Mesenteric fat pad (tissue), 1 donor: ENCODE data around the gene PIKFYVE. TPM values are rescaled to one million over a fixed set of nuclear protein-coding genes. Genes with fewer than 3 reads are reported as not detected.
"Not testable (repeated sequence)": the region's sequence is repeated elsewhere in the genome, so short reads cannot be mapped to it uniquely, and the experiment has no call there.

Source experiments
- DNase-seq: peaks from one replicate; pipeline ENCODE4 v3.0.0-alpha.2; 2020; ENCODE audit warnings: low spot score
- total RNA-seq: library from RNA; stranded (reverse); fragmentation: NEBNext Ultra II Directional; extraction: Animal tissue kit (Norgen Biotek cat#: 25700); gene quantifications from one replicate; pipeline ENCODE4 v1.2.1, GENCODE V29; 2021
- donor health status: DM: yes; HTN: yes; CAD: no.

The PIKFYVE gene
- total RNA-seq, 1 donor from 2014 or later, result 29.6 TPM

DNA sequence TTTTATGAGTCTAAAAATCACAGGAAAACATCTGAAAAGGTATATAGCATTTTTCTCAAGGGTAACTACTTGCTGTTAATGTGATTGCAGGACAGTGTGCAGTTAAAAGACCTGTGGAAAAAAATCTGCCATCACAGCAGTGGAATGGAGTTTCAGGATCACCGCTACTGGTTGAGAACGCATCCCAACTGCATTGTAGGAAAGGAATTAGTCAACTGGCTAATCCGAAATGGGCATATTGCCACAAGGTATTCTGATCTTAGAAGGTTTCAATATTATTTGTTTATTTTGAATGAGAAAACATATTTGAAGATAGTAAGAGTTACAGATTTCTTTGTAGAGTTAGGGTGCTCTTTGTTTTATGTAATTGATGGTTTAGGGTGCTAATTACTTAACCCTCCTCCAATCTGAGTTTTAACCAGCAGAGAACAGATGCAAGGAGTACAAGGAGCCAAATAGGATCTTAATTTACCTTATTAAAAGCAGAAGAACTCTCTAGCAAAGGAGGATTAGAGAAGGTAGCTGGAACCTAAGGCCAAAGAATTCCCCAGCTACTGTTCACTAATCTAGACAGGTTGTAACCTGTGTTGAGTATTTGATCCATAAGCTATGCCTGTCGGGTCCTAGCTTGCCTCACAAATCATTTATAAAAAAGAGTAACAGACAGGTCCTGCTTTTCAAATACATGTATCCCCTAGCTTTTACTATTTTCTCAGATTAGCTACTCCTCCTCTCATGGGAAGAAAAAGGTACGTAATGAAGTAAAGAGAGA lies 35.0 kb downstream of the PIKFYVE start:
- DNase-seq, result no peak

DNA sequence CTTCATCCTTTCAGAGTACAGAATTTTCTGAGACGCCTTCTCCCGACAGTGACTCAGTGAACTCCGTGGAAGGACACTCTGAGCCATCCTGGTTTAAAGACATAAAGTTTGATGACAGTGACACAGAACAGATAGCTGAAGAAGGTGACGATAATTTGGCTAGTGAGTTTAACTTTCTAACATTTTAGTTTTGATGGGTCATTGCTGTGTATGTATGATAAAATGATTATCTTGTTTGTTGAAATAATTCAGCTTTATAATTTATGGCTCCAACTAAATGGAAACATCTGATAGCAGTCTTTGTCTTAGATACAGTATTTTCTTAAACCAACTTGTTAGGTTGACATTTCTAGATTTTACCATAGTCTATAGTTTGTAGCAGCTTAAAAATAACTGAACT lies 38.1 kb downstream of the PIKFYVE start:
- DNase-seq, result no peak

DNA sequence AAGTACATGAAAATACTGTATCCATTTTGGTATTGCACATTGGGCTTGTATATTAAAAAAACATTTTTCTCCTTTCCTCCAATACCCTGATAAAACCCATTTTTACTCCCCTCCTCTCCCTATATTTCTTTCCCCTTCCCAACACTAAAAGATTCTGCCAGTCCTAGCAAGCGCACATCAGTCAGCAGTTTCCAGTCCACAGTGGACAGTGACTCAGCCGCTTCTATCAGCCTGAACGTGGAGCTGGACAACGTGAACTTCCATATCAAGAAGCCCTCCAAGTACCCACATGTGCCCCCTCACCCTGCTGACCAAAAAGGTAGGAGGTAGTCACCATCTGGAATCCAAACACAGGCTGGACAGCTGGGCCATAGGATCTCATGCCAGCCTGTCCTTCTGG lies 38.6 kb downstream of the PIKFYVE start:
- DNase-seq, result no peak

DNA sequence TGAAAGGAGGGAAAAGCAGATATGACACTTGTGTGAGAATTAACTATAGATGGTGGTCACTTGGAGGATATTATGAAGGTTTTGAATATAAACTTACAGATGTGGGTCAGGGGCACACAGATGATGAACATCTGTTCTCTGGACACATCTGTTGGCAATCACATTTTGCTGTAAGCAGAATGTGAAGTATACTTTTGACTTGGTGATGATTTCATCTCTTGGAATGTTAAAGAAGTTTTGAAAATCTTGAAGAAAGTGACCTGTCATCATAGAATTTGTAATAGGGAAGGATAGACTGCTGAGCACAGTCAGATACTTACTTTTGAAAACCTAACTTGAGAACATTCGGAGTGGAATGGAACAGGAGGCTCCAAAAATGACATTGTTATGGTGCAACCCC lies 40.2 kb downstream of the PIKFYVE start:
- DNase-seq, result no peak

DNA sequence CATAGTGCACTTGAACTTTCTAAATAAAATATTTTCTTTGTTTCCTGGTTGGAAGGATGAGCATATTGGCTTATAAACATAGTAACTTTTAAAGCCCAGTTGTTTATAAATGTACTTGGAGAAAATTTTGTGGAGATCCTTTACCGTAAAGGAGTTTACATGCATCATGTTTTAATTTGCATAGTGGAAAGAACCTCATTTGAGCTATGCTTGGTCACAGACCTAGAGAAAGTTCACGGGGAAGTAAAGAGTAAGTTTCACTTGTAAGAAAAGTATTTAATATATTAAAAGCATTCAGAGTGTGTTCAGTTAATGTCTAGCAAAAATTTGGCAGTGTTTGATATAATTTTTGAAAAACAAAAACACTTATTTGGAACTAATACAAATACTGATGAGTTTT lies 45.3 kb downstream of the PIKFYVE start:
- DNase-seq, result no peak

DNA sequence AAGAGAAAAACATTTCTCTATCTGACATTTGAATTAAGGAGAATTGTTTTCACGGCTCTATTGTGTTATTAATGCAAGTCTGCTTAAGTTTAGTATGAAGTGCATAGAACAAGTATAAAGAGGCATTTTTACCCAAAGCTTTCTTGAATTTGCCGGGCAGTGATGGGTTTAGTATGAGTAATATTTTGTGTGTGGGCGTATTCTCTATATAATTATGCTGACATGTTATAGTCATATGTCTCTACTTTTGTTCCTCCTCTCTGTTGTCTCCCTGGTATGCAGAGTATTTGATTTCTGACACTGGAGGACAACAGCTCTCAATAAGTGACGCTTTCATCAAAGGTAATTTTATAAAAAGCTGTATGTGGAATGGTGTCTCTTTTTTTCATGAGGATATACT lies 45.9 kb downstream of the PIKFYVE start:
- DNase-seq, result no peak

DNA sequence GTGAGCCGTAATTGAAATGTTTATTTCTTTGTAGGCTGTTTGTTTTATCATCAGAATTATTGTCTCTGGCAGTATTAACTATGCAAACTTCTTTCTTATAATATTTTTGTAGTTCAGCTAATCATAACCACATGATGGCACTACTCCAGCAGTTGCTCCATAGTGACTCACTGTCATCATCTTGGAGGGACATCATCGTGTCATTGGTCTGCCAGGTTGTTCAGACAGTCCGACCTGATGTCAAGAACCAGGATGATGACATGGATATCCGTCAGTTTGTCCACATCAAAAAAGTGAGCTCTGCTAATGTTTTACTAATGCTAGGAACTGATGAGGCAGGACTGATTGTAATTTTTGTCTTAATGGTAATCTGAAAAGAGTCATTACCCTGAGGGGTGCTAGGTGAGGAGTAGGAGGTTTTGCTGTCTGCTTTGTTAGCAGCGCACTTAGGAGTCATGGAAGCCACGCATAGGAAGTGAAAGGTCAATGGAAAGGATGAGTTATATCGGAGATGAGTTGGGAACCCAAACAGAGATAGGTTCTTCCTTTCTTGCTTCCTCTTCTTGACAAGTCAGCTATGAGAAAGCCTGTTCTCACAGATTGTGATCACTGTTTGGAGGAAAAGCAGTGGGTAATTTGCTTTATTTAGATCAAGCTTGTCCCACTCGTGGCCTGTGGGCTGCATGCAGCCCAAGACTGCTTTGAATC lies 49.2 kb downstream of the PIKFYVE start:
- DNase-seq, result no peak

DNA sequence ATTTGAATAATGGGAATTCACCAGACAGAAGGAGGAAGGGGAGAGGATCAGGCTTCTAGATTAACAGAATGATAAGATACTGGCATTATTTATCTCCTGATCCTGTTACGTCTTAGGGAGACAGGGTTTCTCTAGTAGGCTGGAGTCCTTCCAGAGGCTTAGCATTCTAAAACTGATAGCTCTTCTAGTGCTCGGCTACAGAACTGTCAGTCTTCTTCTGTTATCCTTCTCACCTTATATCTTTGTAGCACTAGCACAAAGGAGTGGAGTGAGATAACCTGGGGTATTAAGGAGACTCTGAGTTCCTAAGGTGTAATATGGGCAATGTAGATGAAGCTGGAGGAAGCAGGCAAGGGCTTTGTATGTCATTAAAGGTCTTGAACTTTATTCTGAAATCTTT lies 52.1 kb downstream of the PIKFYVE start:
- DNase-seq, result no peak

DNA sequence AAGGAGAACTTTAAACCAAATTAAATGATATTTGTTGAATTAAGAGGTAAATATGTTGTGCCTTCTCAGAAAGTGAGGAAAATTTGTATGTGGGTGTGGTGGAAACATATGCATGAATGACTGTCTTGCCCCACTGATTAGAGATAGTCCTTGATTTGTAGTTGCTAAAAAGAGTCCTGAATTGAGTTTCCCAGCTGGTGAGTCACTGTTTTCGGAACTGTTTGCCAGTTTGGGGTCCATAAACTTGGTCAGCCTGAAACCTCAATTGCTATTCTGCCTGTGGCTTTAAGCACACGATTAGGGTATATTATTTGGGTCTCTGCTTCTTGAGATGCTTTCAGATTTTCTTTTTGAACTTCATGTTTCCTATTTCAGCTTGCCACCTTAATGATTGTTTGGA lies 53.3 kb downstream of the PIKFYVE start:
- no peak for DNase-seq

DNA sequence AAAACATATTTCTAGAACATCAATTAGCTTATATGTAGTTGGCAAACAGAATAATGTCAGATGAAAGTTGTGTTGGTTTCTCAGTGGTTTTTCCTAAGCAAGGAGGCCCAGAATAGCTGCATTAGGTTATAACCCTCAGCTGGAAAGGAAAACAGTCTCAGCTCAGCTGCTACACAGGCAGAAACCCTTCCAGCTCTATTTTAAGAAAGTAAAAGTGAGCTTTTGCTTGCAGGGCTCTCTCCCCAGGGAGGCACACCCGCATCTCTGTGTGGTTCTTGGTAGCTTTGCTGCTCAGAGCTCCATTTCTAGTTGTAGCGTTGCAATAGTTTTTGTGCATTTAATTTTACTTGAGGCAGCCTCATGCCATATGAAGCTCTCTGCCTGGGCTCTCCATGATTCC lies 54.6 kb downstream of the PIKFYVE start:
- no peak for DNase-seq

DNA sequence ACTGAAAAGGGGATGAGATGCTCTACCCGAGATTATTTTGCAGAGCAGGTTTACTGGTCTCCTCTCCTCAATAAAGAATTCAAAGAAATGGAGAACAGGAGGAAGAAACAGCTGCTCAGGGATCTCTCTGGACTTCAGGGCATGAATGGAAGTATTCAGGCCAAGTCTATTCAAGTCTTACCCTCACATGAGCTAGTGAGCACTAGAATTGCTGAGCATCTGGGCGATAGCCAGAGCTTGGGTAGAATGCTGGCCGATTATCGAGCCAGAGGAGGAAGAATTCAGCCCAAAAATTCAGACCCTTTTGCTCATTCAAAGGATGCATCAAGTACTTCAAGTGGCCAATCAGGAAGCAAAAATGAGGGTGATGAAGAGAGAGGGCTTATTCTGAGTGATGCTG lies 60.0 kb downstream of the PIKFYVE start:
- DNase-seq, result no peak

DNA sequence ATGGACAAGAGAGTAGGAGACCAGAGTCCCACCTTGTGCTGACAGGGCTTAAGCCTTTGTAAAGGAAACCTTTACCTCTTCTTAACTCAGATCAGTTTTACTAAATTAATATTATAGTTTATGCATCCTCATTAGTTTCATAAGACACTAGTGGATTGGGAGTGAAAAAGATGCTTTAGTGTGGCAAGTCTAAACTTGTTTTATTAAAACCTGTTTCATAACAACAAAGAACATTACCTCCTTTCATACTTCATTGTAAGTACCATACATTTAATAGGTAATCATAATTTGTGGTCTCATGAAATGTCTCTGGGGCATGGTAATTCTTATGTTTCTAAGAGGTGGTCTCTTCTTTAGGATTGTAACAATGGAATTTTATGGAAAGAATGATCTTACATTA lies 63.4 kb downstream of the PIKFYVE start:
- no peak for DNase-seq

DNA sequence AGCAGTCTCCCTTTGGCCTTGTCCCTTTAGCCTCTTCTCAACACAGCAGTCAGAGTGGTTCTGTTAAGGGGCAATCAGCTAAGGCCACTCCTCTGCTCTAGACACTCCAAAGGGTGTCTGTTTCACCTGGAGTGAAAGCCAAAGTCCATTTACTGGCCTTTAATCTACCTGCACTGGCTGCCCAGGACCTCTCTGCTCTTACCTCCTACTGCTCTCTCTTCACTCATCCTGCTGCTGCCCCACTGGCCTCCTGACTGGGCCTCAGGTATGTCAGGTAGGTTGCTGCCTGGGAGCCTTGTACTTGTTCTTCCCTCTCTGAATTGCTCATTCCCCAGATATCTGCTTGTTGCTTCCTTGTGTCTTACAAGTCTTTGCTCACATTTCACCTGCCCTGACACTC lies 68.2 kb downstream of the PIKFYVE start:
- DNase-seq, result no peak

DNA sequence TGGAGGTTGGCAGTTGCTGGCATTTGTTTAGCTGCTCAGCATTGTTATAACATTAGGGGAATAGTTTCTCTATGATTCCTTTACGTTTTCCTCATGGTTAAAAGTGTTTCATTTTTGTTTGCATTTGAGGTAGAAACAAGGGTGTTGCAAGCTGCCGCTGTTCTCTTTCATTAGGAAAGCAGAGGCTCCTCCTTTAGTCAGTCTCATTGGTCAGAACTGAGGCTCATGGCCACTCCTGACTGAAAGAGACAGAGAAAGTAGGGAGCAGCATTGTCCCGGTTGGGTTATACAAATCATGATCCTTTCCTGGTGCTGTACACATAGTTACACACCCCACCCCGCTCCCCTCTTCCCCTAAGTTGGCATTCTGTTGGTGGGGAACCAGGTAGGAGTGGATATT lies 80.7 kb downstream of the PIKFYVE start:
- DNase-seq, result no peak

DNA sequence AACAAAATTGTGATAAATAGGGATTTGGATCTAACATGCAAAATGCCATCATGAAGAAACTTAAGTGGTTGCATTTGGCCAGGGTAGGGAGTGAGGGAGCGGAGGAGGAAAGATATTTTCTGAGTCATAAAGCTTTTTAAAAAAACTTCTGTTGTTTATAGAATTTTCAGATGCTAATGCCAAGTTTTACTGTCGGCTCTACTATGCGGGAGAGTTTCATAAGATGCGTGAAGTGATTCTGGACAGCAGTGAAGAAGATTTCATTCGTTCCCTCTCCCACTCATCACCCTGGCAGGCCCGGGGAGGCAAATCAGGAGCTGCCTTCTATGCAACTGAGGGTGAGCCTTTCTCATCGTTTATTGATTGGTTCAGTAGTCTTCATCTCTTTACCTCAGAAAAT lies 84.6 kb downstream of the PIKFYVE start:
- DNase-seq, result no peak

DNA sequence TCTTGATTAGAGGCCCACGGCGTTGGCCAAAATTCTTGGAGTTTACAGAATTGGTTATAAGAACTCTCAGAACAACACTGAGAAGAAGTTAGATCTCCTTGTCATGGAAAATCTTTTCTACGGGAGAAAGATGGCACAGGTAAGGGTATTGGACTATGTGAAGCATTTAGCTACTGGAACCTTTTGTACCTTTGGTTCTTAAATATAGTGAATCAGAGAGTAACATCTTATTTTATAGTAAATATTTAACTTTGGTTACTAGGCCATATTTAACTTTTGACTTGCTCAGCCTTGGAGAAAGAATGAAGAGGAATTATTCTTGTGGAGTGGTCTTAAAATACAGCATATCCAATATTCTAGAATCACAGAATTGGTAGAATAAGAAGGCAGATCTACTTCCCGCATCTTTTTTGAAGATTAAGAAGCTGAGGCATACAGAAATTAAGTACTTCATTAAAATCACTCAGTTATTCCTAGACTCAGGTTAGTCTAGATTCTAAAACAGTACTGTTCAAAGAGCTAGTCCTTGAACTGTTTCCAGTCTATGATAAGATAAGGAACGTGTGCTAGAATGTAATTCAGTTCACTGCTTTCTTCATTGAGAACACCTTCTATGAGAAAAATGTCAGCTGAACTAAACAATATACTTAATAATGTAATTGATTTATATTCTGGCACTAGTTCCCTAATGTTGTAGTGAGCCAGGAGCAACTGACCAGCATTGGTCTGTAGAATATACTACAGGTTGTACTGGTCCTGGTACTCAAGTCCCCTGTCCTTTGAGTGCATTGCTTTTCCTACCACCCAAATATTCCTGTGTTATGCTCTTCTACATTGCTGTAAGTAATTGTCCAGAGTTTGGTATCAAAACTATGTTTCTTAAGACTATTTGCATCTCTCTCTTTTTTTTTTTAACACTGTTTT lies 86.9 kb downstream of the PIKFYVE start:
- no peak for DNase-seq

DNA sequence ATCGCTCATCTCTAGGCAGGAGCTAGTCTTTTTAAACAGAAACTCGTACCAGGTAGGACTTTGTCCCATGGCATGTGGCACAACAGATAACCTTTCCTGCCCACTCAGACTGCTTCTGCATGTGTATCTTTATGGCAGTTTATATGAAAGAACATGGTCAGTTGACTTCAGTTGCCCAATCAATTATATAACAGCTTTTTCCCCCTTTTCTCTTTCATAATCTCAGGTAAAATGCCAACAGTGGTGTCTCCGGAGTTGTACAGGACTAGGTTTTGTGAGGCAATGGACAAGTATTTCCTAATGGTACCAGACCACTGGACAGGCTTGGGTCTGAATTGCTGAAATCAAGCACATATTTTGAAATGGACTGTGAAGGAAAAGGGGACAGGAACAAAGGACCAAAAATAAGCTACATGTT lies 88.9 kb downstream of the PIKFYVE start:
- no peak for DNase-seq

DNA sequence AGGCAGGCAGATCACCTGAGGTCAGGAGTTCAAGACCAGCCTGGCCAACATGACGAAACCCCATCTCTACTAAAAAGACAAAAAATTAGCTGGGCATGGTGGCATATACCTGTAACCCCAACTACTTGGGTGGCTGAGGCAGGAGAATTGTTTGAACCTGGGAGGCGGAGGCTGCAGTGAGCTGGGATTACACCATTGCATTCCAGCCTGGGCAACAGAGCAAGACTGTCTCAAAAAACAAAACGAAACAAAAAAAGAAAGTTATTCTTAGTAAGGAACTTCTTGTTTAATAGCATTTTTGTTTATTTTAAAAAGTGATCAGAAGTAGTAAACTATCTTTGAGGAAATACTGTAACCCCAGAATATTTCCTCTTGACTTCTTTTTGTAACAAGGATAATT lies 90.4 kb downstream of the PIKFYVE start:
- DNase-seq, result not testable (repeated sequence)

DNA sequence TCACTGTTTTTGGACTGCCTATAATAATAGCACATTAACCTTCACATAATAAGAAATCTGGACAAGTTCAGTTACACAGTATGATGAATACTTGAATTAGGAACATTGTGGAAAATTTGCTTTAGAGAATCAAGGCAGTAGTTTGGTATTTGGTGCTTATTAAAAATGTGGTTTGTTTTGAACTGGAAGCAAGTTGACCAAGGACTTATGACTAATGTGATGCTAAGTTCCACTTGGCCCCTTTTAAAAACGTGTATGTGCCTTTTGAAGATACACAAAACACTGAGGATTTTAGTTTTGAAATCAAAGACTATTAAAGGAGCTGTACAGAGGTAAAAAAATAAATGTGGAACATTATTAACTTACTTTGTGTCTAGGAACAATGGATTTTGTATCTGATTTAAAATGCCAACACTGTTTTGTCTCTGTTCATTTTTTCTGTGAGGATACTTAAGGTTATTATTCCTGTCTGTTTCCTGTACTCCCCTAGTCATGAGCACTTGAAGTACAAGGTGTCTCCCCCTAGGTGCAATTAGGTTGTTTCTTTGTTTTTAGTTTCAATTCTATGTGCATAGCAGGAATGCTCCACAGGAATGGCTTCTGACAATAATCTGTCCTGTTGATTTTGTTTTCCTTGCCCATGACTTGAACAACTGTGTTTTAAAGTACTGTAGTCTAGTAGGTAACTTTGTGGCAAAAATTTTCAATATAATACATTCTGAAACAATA lies 91.0 kb downstream of the PIKFYVE start:
- no peak for DNase-seq

DNA sequence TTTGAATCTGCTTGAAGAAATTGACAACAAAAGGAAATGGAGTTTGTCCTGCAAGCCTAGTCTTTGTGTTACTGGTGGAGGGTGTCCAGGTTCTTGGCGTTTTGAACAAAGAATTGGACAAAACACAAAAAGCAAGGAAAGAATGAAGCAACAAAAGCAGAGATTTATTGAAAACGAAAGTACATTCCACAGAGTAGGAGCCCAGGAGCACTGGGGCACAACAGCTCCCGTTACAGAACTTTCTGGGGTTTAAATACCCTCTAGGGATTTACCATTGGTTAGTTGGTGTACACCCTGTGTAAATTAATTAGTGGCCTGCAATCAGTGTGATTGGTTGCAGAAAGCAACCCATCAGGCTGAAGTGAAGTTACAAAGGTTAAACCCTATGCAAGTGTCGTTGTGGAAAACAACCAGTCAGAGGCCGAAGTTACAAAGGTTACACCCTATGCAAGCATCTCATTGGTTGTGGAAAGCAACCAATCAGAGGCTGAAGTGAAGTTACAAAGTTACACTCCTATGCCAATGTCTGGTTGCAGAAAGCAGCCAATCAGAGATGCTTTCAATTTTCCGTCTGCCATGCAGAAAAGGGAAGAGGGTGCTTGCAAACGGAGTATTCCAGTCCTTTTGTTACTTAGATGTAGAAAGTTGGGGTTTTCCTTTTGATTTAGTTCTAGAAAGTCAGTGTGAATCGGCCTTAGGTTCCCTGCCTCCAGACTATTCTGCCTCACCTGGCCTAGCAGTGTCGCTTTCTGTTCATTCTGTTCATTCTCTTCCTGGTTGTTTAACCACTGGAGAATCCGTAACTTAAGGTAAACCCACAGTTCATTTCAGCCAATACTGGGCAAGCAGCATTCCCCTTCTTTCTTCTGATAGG lies 92.9 kb downstream of the PIKFYVE start:
- no peak for DNase-seq
